ENCODE measurements around the gene RASSF1.

Gene RASSF1

DNA sequence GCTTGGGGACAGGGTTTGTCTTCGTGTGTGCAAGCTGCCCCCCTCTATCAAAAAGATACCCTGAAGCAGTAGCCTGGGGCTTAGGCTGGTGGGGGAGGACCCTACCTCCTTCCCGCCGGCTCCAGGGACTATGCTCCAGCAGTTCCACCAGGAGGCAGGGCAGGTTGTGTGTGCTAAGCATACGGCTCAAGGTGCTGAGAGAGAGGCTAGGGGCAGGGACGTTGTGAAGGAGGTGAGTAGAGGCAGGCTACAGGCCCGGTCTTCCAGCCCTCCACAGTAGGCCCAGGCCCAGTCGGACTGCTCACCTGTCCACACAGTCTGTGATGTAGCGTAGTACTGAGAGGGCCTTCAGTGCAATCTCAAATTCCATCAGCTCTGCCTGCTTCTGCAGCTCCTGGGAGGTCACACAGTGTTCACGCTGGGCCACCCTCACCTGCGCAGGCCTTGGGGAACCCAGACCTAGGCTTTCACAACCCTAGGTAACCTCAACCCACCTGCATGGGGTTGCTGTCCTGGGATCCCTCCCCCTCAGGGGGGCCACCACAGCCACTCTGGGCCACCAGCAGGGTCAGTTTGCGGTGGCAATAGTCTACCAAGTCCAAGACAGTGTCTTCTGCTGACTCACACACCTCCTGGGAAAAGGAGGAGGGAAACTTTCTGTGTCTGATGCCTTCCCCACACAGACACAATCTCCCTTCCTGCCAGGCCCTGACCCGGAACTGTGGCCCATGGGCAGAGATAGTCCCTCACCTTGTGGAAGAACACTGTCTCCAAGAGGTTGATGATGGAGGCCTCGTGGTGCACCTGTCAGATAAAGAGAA, 2.4 kb upstream of the RASSF1 start:
- DNase-seq (ENCODE audit: low read depth in 2 of 2) = no peak

DNA sequence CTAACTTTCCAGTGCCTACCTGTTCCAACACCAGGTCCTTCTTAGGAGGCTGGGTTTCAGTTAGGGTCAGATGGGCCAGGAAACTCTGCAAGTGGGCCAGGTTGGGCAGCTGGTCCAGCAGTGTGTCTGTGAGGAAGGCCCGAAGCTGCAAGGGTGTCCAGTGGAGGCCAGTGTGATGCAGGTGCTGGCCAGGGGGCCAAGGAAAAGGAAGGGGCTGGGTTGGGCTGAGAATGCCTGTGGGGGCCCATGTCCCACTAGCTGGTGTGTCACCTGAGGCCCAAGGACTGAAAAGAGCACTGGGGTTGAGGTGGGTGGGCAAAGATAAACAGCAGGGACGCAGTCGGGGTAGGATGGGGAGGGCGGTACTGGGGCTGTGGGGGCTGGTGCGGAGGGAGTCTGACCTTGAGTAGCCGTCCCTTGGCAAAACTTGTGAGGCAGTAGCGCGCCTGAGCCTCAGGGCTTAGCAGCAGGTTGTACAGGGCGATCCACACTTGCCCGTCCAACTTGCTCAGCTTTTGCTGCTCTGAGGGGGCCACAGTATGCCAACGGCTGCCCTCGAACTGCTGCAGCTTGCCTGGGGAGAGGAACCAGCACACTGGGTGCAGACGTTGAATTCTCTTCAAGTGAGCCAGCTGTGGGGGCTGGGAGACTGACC, 1.5 kb upstream of the RASSF1 start:
- DNase-seq (ENCODE audit: low read depth in 2 of 2) = no peak

DNA sequence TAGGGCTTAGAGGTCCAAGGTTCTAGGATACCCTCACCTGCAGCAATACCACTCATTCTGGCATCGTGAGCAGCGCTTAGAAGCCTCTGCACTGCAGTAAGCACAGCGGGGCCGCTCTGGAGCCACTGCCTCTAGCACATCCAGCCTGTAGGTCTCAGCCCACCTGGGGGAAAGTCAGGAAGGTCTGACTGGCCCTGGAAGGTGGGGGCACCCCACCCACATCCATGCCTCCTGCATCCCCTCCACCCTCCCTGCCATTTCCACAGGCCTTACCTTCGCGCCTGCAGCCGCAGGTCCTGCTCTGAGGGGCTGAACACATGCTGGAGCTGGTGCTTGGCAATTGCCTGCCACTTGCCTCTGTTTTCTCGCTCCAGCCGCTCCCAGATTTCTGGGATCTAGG, 901 bp upstream of the RASSF1 start:
- no peak for DNase-seq (ENCODE audit: low read depth in 2 of 2)

DNA sequence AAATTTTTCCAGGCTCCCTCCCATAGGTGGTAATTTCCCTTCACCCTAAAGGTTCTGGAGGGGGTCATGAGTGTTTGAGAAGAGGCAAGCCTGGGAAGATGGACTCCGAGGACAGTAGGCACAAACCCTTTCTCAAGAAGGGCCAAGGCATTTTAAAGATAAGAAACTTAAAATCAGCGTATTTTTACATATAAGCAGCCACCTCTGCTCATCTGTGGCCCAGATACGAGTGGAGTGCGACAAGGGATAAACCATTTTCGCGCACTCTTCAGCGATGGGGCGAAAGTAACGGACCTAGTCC, 539 bp downstream of the RASSF1 start:
- DNase-seq (ENCODE audit: low read depth in 2 of 2) = no peak

DNA sequence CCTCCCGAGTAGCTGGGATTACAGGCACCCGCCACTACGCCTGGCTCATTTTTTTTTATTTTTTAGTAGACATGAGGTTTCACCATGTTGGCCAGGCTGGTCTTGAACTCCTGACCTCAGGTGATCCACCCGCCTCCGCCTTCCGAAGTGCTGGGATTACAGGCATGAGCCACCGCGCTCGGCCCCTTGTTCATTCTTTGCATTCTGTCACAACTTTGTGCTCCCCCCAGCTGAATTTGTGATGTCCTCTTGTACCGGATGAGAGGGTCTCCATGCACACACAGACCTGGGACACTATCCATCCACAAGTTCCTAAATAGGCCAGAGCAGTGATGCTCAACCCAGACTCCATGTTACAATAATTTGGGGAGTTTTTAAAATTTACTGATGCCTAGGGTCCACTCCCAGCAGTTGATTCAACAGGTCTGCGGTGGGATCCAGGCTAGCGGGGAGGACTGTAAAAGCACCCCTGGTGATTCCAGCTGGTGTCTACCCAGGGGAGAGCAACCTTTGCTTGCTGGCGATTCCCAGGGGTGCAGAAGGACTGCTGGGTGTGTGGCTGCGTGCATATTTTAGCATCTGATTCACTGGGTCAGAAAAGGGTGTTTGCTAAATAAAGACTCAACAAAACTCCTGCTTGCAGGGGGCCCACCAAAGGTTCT, 1.0 kb downstream of the RASSF1 start:
- no peak for DNase-seq (ENCODE audit: low read depth in 2 of 2)

DNA sequence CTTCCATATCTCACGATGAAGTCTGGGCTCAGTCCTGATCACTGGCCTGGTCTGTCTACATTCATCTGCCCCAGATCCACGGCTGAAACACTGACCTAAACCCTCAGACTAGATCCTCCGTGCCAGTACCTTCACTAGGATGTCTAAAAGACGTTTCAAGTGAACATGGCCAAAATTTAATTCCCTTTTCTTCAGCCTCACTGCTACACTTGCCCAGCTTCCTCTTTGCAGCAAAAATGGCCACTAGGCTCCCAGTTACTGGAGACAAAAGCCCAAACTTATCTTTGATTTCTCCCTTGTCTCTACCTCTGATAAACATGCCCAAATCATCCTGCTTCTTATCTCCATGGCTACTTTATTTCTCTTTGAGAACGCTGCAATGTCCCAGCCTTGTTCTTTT, 1.7 kb downstream of the RASSF1 start:
- no peak for DNase-seq (ENCODE audit: low read depth in 2 of 2)

DNA sequence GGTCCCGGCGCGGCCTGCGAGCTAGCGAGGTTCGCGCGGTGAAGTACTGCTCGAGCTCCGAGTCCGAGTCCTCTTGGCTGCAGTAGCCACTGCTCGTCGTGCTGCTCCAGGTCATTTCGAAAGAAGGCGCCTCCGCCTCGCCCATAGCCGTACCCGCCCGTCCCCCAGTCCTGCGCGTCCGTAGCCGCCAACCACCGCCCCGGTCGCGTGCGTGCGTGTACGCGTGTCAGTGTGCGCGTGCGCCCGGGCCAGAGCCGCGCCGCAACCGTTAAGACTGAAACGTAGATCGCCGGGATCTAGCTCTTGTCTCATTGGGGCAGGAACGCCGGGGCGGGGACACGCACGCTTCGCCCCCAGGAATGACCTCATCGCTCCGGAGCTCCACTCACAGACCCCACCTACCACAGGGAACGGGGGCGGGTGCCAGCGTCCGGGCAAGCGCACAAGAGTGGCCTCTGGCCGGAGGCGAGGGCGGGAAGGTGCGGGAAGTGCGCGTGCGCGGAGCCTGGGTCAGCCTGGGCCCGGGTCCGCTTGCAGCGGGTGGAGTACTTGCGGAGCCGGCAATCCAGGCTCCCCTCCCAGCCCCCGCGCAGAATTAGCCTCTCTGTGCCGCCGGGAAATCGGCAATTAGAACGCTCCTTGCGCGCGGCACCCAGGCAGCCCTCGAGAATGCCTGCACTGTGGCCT, 3.3 kb downstream of the RASSF1 start:
- DNase-seq (ENCODE audit: low read depth in 2 of 2) = peak; percentile 76 to 84

DNA sequence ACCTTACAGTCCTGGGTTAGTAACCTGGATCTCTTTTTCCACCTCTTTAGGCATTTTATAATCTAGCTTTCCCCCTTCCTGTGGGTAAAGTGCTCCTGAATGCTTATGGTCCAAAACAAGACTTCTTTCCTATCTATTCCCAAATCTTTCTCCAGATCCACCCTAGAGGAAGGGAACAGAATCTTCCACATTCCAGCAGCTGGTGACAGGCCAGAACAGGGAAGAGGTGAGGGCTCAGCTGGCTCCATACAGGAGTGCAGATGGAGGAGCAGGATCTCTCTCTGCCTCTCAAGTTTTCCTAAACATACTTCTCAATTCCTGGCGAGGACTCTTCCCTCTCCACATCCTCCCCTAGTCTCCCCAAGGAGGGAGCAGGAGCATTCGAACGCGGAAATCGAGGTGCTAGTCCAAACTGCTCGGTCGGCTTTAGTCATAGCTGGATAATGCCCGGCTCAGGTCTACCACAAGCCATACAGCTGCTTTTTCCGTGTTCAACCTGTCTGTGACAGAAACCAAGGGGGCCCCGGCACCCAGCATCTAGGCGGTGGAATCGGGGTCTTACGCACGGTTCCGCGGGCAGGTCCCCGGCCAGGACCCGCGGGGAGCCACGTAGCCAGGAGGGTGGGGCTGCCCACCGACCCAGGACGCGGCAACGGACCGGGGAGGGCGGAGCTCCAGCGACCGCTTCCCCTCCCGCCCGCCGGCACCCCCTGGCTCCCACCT, 4.0 kb downstream of the RASSF1 start:
- no peak for DNase-seq (ENCODE audit: low read depth in 2 of 2)

DNA sequence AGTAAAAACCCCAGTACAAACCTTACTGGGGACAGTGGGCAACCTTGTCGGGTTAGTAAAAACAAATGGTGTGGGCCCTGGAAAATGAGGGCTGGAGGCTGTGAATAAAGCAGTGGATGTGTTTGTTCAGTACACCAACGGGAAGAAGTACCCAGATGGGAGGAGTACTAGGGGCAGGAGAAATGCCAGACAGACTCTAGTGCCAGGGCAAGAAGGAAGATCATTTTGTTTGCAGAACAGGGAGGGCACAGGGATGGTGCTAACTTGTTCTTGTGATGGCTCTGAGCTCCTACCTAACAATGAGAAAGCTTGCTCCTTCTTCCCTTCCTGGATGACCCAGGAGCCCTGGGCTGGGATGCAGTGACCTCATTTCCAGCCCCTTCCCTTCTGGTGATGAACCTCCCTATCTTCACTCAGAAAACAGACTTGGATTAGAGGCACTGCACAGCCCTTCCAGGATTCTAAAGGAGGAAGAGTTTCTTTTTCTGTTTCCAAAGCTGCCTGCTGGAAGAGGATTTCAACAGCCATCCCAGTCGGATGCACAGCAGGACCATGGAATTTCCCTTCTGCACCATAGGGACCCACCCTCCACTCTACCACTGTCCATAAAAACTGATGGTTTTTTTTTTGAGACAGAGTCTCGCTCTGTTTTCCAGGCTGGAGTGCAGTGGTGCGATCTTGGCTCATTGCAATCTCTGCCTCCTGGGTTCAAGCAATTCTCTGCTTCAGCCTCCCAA, 6.1 kb downstream of the RASSF1 start:
- DNase-seq (ENCODE audit: low read depth in 2 of 2) = no peak

DNA sequence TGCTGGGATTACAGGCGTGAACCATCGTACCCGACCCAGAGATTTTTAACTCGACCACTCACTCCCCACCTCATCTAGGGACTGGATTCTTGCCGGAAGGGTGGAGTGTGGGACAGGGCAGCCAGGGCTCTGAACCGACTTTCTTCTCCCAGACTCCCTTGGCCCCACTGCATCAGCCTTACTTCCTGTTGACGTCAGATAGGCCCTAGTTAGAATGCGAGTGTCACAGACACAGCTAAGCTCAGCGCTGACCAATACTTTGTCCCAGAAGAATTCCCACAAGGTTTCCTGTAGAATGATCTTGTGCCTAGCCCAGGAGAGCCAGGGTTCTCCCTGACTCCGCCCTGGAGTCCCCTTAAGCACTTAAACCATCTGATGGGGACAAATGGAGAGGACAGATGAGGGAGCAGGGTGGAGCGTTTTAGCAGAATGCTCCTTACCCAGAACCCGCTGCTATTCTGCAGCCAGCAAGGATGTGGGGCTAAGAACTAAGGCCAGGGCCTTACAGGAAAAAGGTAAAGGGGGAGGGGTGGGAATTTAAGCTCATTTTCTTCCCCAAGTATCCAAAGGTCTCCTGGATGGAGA, 6.8 kb downstream of the RASSF1 start:
- DNase-seq (ENCODE audit: low read depth in 2 of 2) = no peak

DNA sequence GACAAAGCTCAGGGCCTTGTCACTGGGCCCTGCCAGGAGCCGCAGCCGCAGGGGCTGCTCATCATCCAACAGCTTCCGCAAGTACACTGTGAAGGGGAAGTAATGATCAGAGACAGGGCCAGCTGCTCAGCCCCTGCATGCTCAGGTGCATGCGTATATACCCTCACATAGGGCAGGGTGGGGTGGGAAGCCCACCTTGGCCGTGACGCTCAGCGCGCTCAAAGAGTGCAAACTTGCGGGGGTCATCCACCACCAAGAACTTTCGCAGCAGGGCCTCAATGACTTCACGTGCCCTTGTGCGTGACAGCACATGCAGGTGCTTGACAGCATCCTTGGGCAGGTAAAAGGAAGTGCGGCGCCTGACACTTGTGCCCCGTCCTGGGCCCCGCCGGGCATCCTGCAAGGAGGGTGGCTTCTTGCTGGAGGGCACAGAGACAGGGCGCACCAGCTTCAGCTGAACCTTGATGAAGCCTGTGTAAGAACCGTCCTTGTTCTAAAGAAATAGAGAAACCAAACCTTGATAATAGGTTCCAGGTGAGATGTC, 9.2 kb downstream of the RASSF1 start:
- DNase-seq (ENCODE audit: low read depth in 2 of 2) = no peak

DNA sequence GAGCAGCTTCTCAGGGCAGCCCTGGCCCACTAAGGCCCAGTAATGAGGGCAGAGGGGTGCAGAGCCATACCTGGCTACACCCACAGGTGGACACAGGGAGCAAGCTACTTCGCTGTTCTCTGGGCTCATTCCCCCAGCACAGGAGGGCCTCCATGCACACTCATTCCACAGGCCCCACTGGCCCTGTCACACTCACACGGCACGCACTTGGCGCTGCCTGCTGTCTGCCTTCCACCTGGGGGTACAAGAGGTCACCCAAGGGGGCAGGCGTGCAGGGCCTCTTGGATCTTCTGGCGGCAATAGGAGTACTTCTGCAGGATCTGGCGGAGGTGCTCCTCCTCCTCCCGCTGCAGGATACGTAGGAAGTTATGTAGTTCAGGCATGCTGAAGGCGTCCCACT, 10.3 kb downstream of the RASSF1 start:
- no peak for DNase-seq (ENCODE audit: low read depth in 2 of 2)

DNA sequence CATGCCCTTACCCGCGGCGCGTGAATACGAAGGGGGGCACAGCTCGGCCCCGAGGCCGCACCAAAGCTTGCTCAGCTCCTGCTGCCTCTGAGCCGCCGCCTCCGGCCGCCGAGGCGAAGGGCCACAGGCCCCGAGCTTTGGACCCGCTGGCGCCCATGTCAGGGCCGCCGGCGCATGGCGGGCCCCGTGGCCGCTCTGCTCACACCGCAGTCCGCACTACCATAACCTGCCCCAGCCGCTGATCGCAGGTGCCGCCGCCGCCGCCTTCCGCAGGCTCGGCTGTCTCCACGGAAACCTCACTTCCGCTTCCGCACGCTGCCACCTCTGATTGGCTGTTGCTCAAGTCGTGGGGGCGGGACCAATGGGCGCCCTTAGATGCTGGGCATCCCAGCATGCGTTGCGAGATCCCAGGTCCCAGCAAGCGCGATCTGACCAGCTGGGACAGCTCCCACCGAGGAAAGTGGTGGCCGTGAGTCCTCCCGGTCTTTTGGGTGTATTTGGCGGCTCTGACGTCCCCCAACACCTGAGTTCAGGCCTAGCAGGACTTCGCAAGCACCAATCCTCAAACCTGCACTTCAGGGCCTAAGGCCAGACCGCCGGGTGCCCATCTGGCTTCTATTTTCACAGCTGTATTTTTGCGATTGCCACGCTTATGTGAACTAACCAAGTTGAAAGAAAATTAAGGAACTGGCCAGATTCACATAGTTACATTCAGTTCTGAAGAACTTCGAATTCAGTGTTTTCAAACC, 12.5 kb downstream of the RASSF1 start, which contains the start of gene TUSC2:
TSS of gene TUSC2 (minus strand) at position 281 of the 749 bp plus-strand sequence. CDS start at position 157, 124 bp downstream.
- peak; percentile 82 to 83 for DNase-seq (ENCODE audit: low read depth in 2 of 2)

DNA sequence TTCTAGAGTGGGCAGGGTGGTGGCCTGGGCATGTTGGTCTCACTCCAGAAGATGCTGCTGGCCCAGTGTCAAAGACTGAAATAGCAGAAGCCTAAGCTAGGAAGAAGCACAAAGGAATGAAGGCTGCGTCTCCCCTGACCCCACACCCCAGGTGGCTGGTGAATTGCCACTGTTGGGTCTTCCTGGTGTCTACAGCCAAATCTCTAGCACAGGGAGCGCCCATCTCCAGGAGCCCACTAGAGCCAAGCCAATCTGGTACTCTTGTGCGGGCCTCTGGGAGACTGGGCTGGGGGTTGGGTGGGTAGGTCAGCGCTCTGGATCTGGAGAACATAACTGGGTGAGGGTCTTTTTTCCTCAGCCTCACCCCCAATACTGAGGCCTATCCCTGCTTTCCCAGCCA, 13.5 kb downstream of the RASSF1 start:
- DNase-seq (ENCODE audit: low read depth in 2 of 2) = no peak

DNA sequence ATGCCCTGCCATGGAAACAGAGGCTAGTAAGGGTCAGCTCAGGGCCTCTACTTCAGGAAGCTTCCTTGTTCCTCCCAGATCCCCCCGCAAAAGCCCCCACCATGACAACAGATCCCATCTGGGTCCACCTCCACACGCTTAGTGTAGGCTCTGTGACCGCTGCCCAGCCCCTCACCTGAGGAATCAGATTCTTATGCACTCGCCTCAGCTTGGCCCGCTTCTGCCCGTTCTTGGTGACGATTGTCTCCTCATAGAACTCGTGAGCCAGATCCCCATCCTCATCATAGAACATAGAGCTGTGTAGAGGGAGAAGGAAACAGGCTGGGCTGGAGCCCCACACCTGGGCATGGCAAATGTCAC, 14.5 kb downstream of the RASSF1 start:
- no peak for DNase-seq (ENCODE audit: low read depth in 2 of 2)

DNA sequence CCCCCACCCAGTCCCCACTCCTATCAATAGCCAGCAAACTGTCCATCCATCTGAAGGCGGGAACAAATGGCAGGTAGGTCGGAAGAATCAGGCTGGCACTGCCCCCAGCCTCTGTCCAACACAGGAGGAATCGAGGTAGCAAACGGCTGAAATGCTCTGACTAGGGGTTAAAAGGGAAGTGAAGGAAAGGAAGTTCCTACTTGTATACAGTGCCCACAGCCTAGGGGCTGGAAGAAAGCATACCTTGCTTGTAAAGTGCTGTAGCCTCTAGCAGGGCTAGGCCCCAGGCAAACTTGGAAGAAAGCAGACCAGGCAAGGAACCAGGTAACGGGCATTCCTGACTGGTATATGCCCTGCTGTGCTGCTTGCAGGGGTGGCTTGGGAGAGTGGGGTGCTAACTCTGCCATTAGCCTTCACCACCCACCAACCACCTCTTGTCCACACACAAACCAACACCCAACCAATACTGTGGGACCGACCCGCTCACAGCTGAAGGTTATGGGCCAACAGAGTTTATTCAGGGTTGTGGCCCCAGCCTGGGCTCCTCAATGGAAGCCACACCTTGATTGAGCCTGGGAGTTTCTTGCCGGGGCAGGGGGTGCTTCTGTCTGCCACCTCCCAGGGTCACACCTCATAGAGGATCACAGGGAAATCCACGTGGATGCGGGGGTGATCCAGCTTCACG, 15.0 kb downstream of the RASSF1 start:
- DNase-seq (ENCODE audit: low read depth in 2 of 2) = no peak

DNA sequence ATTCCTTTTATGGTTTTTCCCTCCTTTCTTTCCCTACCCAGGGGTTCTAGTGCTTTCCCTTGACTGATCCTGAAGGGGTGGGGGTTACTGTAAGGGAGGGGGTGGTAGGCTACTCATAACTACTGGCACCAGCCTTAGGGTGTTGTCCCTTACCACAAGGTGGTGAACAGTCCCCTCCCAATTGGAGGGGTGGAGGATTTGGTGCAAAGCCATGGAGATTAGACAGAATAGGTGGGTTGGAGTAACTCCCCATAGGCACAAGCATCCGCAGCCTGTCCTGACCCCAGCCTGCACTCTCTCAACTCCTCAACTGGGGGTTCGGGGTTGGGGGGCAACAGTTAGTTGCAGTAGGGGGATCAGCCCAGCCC, 15.5 kb downstream of the RASSF1 start:
- no peak for DNase-seq (ENCODE audit: low read depth in 2 of 2)

DNA sequence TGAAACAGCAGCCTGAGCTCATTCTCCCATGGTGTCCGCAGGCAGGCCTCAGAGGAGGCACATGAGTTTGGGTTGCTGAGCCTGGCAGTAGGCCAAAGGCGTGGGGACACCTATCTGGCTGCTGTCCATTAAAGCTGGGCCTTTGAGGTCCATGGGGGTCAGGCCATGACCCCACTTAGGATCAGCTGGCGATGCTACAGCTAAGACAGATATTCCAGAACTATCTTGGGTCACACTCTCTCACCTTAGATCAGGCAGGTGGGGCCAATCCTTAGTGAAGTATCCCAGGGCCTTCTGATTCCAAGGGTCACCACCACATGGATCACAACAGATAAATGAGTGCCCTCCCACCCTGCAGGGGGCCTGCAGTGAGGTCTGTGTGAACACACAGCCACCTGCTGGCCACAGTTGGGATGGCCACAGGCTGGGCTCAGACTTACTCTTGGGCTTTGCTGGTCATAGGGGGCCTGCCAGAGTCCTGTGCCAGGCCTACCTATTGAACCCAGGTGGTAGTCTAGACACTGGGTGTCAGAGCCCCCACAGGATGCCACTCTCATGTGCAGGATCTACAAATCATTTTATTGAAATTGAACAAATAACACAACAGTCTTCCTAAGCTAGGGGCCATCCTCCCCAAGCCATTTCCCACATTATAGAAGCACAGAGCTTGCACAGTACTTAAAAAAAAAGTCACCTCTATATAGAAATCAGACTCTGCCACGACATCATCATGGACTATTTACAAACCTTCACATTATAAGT, 16.1 kb downstream of the RASSF1 start:
- no peak for DNase-seq (ENCODE audit: low read depth in 2 of 2)
